Brain microvascular endothelial cell (primary cell): Measurements from ENCODE around the gene JARID2.

Experiments used
- DNase-seq: peaks from one replicate; pipeline ENCODE4 v3.0.0-alpha.2; 2020
- H3K27ac ChIP-seq: fragments of 250-450 bp; sonication (Bioruptor Pico); 2 replicates; pipeline ENCODE4 v1.5.1; 2020; ENCODE audit warnings: mild to moderate bottlenecking, moderate library complexity
- H3K27me3 ChIP-seq: fragments of 250-450 bp; sonication (Bioruptor Pico); replicated peaks from 2 replicates; pipeline ENCODE4 v1.5.1; 2020; ENCODE audit warnings: mild to moderate bottlenecking
- H3K36me3 ChIP-seq: fragments of 250-450 bp; sonication (Bioruptor Pico); replicated peaks from 2 replicates; pipeline ENCODE4 v1.5.1; 2020; ENCODE audit warnings: mild to moderate bottlenecking
- H3K4me3 ChIP-seq: 2 replicates; pipeline ENCODE4 v1.5.1; 2011; ENCODE audit warnings: low read depth, mild to moderate bottlenecking, control low read depth, low read length, moderate library complexity
- in situ Hi-C: cut with HindIII; loops from 2 replicates; pipeline ENCODE4 v1.10.0; 2017; ENCODE audit warnings: low sequenced_read_pairs, low pct_ligation_motif_present
- TF ChIP-seq, protein P1 (sequence below): IDR thresholded peaks from 2 replicates; pipeline ENCODE4 v1.5.1; 2011; ENCODE audit warnings: low read depth, mild to moderate bottlenecking, moderate library complexity, low read length, control low read depth, inconsistent platforms; ENCODE audit errors: missing control alignments

Gene JARID2

DNA sequence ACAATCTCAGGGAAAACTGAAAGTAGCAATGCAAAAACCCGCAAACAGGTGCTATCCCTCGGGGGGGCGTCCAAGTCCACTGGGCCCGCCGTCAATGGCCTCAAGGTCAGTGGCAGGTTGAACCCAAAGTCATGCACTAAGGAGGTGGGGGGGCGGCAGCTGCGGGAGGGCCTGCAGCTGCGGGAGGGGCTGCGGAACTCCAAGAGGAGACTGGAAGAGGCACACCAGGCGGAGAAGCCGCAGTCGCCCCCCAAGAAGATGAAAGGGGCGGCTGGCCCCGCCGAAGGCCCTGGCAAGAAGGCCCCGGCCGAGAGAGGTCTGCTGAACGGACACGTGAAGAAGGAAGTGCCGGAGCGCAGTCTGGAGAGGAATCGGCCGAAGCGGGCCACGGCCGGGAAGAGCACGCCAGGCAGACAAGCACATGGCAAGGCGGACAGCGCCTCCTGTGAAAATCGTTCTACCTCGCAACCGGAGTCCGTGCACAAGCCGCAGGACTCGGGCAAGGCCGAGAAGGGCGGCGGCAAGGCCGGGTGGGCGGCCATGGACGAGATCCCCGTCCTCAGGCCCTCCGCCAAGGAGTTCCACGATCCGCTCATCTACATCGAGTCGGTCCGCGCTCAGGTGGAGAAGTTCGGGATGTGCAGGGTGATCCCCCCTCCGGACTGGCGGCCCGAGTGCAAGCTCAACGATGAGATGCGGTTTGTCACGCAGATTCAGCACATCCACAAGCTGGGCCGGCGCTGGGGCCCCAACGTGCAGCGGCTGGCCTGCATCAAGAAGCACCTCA lies 250.7 kb downstream of the JARID2 start:
- Histone ChIP-seq H3K36me3 (peaks cover 14% of the 10 kb centered on the region), H3K4me3 (no peak overlapping the region), H3K27me3 (no peaks in the 10 kb centered on the region), H3K27ac (no peak overlapping the region)
- in situ Hi-C loops, result no loop called here
- no peak for DNase-seq
- TF ChIP-seq, protein P1, sequence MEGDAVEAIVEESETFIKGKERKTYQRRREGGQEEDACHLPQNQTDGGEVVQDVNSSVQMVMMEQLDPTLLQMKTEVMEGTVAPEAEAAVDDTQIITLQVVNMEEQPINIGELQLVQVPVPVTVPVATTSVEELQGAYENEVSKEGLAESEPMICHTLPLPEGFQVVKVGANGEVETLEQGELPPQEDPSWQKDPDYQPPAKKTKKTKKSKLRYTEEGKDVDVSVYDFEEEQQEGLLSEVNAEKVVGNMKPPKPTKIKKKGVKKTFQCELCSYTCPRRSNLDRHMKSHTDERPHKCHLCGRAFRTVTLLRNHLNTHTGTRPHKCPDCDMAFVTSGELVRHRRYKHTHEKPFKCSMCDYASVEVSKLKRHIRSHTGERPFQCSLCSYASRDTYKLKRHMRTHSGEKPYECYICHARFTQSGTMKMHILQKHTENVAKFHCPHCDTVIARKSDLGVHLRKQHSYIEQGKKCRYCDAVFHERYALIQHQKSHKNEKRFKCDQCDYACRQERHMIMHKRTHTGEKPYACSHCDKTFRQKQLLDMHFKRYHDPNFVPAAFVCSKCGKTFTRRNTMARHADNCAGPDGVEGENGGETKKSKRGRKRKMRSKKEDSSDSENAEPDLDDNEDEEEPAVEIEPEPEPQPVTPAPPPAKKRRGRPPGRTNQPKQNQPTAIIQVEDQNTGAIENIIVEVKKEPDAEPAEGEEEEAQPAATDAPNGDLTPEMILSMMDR, result no peak

DNA sequence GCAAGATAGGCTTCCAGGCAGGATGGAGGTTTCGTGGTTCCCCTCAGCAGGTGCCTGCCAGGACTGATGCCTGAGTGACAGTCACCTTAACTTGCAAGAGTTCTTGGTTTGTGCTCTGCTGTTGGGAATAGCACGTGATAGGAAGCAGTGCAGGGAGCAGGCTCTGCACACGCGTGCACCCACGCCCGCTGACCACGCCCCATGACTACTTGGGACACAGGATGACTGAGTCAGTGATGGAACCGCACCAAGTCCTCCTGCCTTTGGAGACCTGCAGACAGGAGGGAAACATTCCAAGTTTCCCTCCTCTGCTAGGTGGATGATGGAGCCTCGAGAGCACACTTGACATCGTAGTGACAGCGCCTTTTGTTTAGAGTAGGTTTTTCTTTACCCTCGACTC lies 252.8 kb downstream of the JARID2 start:
- Histone ChIP-seq H3K36me3 (peaks cover 14% of the 10 kb centered on the region), H3K27ac (no peak overlapping the region), H3K4me3 (no peak overlapping the region), H3K27me3 (no peaks in the 10 kb centered on the region)
- TF ChIP-seq, protein P1, result no peak
- DNase-seq, result no peak
- in situ Hi-C loops, result no loop called here

DNA sequence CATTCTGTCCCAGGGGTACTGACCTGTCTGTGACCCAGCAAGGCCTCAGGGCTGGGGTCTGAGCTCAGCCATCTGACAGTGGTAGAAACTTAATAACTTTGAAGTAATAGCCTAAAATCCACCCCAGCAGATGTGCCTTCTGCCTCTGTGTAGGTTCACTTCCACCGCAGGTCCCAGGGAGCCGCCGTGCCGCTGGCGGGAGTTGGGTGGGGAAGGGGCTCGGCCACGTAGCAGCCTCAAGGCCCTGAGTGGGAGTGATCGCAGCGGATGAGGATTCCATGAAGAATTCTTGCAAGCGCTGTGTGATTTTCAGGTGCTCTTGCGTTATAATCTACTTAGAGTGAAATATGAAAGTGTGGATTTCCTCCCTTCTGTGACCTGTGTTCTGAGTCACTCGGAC lies 253.3 kb downstream of the JARID2 start:
- Histone ChIP-seq H3K27ac (no peak overlapping the region), H3K4me3 (no peak overlapping the region), H3K27me3 (no peaks in the 10 kb centered on the region), H3K36me3 (peaks cover 14% of the 10 kb centered on the region)
- TF ChIP-seq, protein P1, result no peak
- in situ Hi-C loops, result no loop called here
- no peak for DNase-seq

DNA sequence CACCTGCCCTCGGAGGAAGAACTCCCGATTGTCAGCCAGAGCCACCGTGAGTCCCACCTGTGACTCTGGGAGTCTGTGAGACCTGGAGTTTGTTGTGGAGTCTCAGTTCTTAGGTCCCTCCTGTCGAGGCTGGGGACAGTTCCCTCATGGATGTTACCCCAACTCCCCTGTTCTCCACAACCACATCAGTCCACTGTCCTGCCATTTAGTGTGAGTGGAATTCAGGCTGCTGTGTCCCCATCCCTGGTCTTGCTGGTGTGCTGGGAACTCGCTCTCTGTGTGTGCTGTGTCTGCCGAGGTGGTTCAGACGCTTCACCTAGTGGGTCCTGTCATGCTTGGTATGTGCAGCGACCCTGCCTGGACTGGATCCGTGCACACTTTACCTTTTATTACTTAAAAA lies 253.7 kb downstream of the JARID2 start:
- peaks cover 14% of the 10 kb centered on the region for H3K36me3 ChIP-seq
- no peak for DNase-seq
- TF ChIP-seq, protein P1, result no peak
- no peak overlapping the region for H3K4me3 ChIP-seq
- no peaks in the 10 kb centered on the region for H3K27me3 ChIP-seq
- in situ Hi-C loops, result no loop called here
- H3K27ac ChIP-seq, result no peak overlapping the region

DNA sequence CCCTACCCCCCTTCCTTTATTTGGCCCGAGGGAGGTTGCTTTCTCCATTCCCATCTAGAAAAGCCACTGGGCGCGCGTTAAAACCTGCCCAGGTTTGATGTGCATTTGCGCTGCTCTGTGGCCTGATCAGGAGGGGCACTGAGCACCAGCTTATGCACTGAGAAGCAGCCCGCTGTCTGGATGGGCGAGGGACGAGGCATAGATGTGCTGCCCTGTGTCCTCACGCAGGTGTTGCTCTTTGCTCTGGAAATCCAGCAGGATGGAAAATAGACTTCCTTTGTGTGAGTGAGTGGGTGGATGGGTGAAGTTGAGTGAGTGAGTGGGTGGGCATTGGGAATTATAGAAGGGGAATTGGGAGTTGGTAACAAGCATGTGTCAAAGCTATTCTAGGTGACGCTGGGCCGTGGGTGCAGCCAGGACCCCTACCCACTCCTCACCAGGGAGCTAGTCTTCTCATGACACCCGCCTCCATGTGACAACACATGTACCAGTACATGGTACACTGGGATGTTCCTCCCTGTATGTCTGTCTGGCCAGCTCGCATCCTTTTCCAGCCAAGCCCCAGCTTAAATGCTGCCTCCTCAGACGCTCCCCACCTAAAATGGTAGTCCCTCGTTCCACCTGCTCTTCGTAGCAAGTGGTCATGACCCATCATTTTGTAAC lies 254.3 kb downstream of the JARID2 start:
- H3K4me3 ChIP-seq, result no peak overlapping the region
- TF ChIP-seq, protein P1, result no peak
- H3K36me3 ChIP-seq, result peaks cover 14% of the 10 kb centered on the region
- no peak overlapping the region for H3K27ac ChIP-seq
- H3K27me3 ChIP-seq, result no peaks in the 10 kb centered on the region
- DNase-seq, result no peak
- in situ Hi-C loops, result no loop called here
